DND-41 (cell line): Measurements from ENCODE around the gene ATXN8OS.
"Not testable (repeated sequence)": the region's sequence is repeated elsewhere in the genome, so short reads cannot be mapped to it uniquely, and the experiment has no call there.

Experiments
- ATAC-seq: fragments of 200-7000 bp; cut with Tn5 transposase; 3 replicates; pipeline ENCODE4 v1.9.1; 2021; ENCODE audit warnings: low read depth; ENCODE audit not compliant: insufficient read depth
- DNase-seq: peaks from one replicate; pipeline ENCODE4 v3.0.0-alpha.2; 2020
- H2AFZ ChIP-seq: 2 replicates; pipeline ENCODE4 v1.6.0; 2012; ENCODE audit warnings: low read depth, low read length
- H3K27ac ChIP-seq: 2 replicates; pipeline ENCODE4 v1.5.1; 2012; ENCODE audit warnings: low read length, inconsistent platforms
- H3K27me3 ChIP-seq: fragments of 200-600 bp; sonication (generic); 2 replicates; pipeline ENCODE4 v1.6.0; 2012; ENCODE audit warnings: low read length, mild to moderate bottlenecking, inconsistent platforms; ENCODE audit not compliant: insufficient read depth, poor library complexity
- H3K36me3 ChIP-seq: 2 replicates; pipeline ENCODE4 v1.5.1; 2012; ENCODE audit warnings: low read length, inconsistent platforms; ENCODE audit not compliant: insufficient read depth
- H3K4me1 ChIP-seq: 2 replicates; pipeline ENCODE4 v1.5.1; 2012; ENCODE audit warnings: mild to moderate bottlenecking, low read length; ENCODE audit not compliant: insufficient read depth
- H3K4me2 ChIP-seq: 2 replicates; pipeline ENCODE4 v1.6.0; 2012; ENCODE audit warnings: mild to moderate bottlenecking, moderate library complexity, low read length, inconsistent platforms; ENCODE audit not compliant: insufficient read depth
- H3K4me3 ChIP-seq, 2 experiments: fragments of 200-600 bp in 1 of 2; shearing (Covaris generic) in 1 of 2; 2 replicates each; pipeline ENCODE4 v1.5.1; 2012 to 2016; ENCODE audit warnings: inconsistent platforms in 2 of 2, low read length in 2 of 2, mild to moderate bottlenecking in 2 of 2, low read depth in 1 of 2, moderate library complexity in 1 of 2
- H3K79me2 ChIP-seq: 2 replicates; pipeline ENCODE4 v1.6.0; 2012; ENCODE audit warnings: low read length, inconsistent platforms; ENCODE audit not compliant: insufficient read depth
- H3K9ac ChIP-seq: 2 replicates; pipeline ENCODE4 v1.6.0; 2012; ENCODE audit warnings: low read depth, mild to moderate bottlenecking, inconsistent platforms, low read length, moderate library complexity
- H3K9me3 ChIP-seq: 2 replicates; pipeline ENCODE4 v1.5.1; 2012; ENCODE audit warnings: low read length, moderate library complexity, mild to moderate bottlenecking, inconsistent platforms; ENCODE audit not compliant: insufficient read depth, severe bottlenecking
- H4K20me1 ChIP-seq: 2 replicates; pipeline ENCODE4 v1.6.0; 2012; ENCODE audit warnings: low read length; ENCODE audit not compliant: insufficient read depth
- CTCF ChIP-seq: IDR thresholded peaks from 2 replicates; pipeline ENCODE4 v1.5.1; 2012; ENCODE audit warnings: borderline replicate concordance, low read length, moderate library complexity, mild to moderate bottlenecking; ENCODE audit not compliant: poor library complexity, severe bottlenecking; ENCODE audit errors: extremely low read depth
- EZH2 ChIP-seq: IDR thresholded peaks from 3 replicates; pipeline ENCODE4 v1.6.1; 2012; ENCODE audit warnings: borderline replicate concordance, low read depth, mild to moderate bottlenecking, moderate library complexity, low read length, inconsistent platforms; ENCODE audit not compliant: severe bottlenecking

The ATXN8OS gene

DNA sequence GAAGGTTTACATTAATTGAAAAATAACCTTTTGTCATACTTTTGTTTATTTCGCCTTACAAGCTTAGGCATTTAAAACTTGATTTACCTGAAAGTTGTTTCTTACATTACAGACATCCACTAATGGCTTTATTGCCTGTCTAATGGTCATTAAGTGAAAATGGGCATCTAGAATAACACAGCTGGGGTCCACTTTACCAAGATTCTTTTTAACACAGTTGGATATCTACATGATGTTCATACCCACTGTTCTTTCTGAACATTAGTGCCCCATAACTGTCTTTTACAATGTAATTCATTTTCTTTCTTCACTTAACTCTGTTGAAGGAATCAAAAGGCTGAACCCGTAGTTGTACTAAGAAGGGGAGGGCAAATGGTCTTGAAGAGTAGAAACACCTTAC is 20.5 kb downstream of the ATXN8OS start:
- no peak overlapping the region for H3K27ac ChIP-seq
- no peaks in the 10 kb centered on the region for H4K20me1 ChIP-seq
- TF ChIP-seq CTCF (no peak), EZH2 (no peak)
- no peak overlapping the region for H3K4me3 ChIP-seq
- H3K27me3 ChIP-seq: no peaks in the 10 kb centered on the region
- no peaks in the 10 kb centered on the region for H3K79me2 ChIP-seq
- no peaks in the 10 kb centered on the region for H3K9me3 ChIP-seq
- no peak overlapping the region for H3K9ac ChIP-seq
- no peak overlapping the region for H3K4me2 ChIP-seq
- no peak for DNase-seq
- ATAC-seq: no peak
- no peaks in the 10 kb centered on the region for H3K4me1 ChIP-seq
- H2AFZ ChIP-seq: no peak overlapping the region
- no peaks in the 10 kb centered on the region for H3K36me3 ChIP-seq

DNA sequence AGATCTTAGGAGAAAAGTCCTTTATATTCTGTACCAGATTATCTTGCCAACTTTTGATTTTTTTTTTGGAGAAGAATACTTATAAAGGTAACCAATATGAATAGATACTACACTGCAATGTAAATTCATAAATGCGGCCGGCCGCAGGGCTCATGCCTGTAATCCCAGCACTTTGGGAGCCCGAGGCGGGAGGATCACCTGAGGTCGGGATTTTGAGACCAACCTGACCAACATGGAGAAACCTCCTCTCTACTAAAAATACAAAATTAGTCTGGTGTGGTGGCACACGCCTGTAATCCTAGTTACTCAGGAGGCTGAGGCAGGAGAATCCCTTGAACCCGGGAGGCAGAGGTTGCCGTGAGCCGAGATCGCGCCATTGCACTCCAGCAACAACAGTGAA is 35.0 kb downstream of the ATXN8OS start:
- H3K79me2 ChIP-seq, H3K9ac ChIP-seq, H3K4me3 ChIP-seq, H3K27ac ChIP-seq, H2AFZ ChIP-seq, H3K4me2 ChIP-seq, H4K20me1 ChIP-seq, H3K9me3 ChIP-seq, H3K36me3 ChIP-seq, H3K4me1 ChIP-seq, DNase-seq, H3K27me3 ChIP-seq, ATAC-seq: not testable (repeated sequence)

GRCh38 chr13:70162141-70162540 is 54.5 kb downstream of the ATXN8OS start:
- no peak for ATAC-seq
- no peaks in the 10 kb centered on the region for H3K4me1 ChIP-seq
- H3K79me2 ChIP-seq: no peaks in the 10 kb centered on the region
- H3K36me3 ChIP-seq: no peaks in the 10 kb centered on the region
- no peak overlapping the region for H3K9ac ChIP-seq
- TF ChIP-seq CTCF (no peak), EZH2 (no peak)
- no peaks in the 10 kb centered on the region for H3K27me3 ChIP-seq
- H3K9me3 ChIP-seq: no peaks in the 10 kb centered on the region
- H4K20me1 ChIP-seq: no peaks in the 10 kb centered on the region
- no peak overlapping the region for H3K4me3 ChIP-seq
- DNase-seq: no peak
- no peak overlapping the region for H3K4me2 ChIP-seq
- no peak overlapping the region for H2AFZ ChIP-seq
- no peak overlapping the region for H3K27ac ChIP-seq

DNA sequence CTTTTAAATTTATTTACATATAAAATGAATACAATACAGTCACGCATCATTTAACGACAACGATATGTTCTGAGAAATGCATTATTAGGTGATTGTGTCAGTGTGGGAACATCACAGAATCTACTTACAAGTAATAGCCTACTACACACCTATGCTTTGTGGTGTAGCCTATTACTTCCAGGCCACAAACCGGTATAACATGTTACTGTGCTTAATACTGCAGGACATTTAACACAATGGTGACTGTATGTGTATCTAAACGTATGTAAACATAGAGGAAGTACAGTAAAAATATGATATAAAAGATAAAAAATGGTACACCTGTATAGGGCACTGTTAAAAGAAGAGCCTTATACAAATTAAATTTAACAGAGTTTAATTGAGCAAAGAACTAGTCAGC is 63.1 kb downstream of the ATXN8OS start:
- Histone ChIP-seq H3K4me3 (no peak overlapping the region), H3K4me1 (no peaks in the 10 kb centered on the region), H3K79me2 (no peaks in the 10 kb centered on the region), H4K20me1 (no peaks in the 10 kb centered on the region), H3K27me3 (no peaks in the 10 kb centered on the region), H3K27ac (no peak overlapping the region), H2AFZ (no peak overlapping the region), H3K9ac (no peak overlapping the region), H3K36me3 (no peaks in the 10 kb centered on the region), H3K4me2 (no peak overlapping the region), H3K9me3 (no peaks in the 10 kb centered on the region)
- DNase-seq (no peak), ATAC-seq (no peak)
- TF ChIP-seq EZH2: no peak
- no peak for TF ChIP-seq CTCF
